ENCODE measurements around the gene CPNE9. TPM values are rescaled to one million over a fixed set of nuclear protein-coding genes. Genes with fewer than 3 reads are reported as not detected.

CPNE9 gene
- total and polyA plus RNA-seq, 2 of the 13 experiments (the other 11 are each of a cell fraction or from before 2014, with no cell fraction given) = 0.20 TPM; not detected in 1

- TF ChIP-seq CREB1 (IDR thresholded peaks at IDR 0.05) (no peak; the same call in 1 of the 2 replicates), CREB1 (CRISPR knock-in tag; IDR thresholded peaks at IDR 0.05) (peak; percentile 34; the same call in 1 of the 2 replicates), PRDM4 (CRISPR knock-in tag; IDR thresholded peaks at IDR 0.05; ENCODE audit: borderline replicate concordance) (no peak), ZBTB37 (CRISPR knock-in tag; IDR thresholded peaks at IDR 0.05) (no peak), HNF4A (CRISPR knock-in tag; IDR thresholded peaks at IDR 0.05) (no peak), PLSCR1 (CRISPR knock-in tag; IDR thresholded peaks at IDR 0.05; ENCODE audit: borderline replicate concordance) (no peak), ZBTB8A (CRISPR knock-in tag; IDR thresholded peaks at IDR 0.05; ENCODE audit: borderline replicate concordance, low read depth) (no peak), GABPA (IDR thresholded peaks at IDR 0.05; ENCODE audit: low read depth, low read length) (no peak), GABPA (CRISPR knock-in tag; IDR thresholded peaks at IDR 0.05; ENCODE audit: low read depth) (peak; percentile 66), CC2D1A (CRISPR knock-in tag; IDR thresholded peaks at IDR 0.05) (no peak), ZNF772 (CRISPR knock-in tag; IDR thresholded peaks at IDR 0.05) (peak; percentile 42), ZNF740 (CRISPR knock-in tag; IDR thresholded peaks at IDR 0.05) (no peak; the same call in 1 of the 2 replicates), HIVEP1 (CRISPR knock-in tag; IDR thresholded peaks at IDR 0.05) (0 out of 2 replicates have a peak, but pooled peaks have one; percentile 30), ZNF883 (CRISPR knock-in tag; IDR thresholded peaks at IDR 0.05; ENCODE audit: not compliant biosample characterization) (peak; percentile 43), POGZ (CRISPR knock-in tag; IDR thresholded peaks at IDR 0.05) (peak; percentile 55; the same call in 1 of the 2 replicates), ATF6 (CRISPR knock-in tag; conservative IDR thresholded peaks at IDR 0.05) (no peak), ZNF224 (CRISPR knock-in tag; IDR thresholded peaks at IDR 0.05) (no peak), ZFP90 (CRISPR knock-in tag; IDR thresholded peaks at IDR 0.05; ENCODE audit: borderline replicate concordance) (peak; percentile 69; the same call in 1 of the 2 replicates), ZNF431 (CRISPR knock-in tag; IDR thresholded peaks at IDR 0.05; ENCODE audit: borderline replicate concordance, low read depth) (no peak), ZUFSP (CRISPR knock-in tag; IDR thresholded peaks at IDR 0.05; ENCODE audit: borderline replicate concordance) (no peak)
Observed at GRCh38 chr3:9731206-9732079, 27.8 kb downstream of the CPNE9 start, which contains the start of gene BRPF1 (continued).

Data from HepG2 (cell line).